Loucy (cell line): ENCODE measurements around the gene PPTC7.
"Not testable (repeated sequence)": the region's sequence is repeated elsewhere in the genome, so short reads cannot be mapped to it uniquely, and the experiment has no call there.

Source experiments
- H2AFZ ChIP-seq: fragments of 200-600 bp; sonication (generic); 2 replicates; pipeline ENCODE4 v1.6.0; 2016; ENCODE audit warnings: antibody characterized with exemption, mild to moderate bottlenecking, low read length, moderate library complexity
- H3F3A ChIP-seq: fragments of 200-600 bp; 2 replicates; pipeline ENCODE4 v1.6.0; 2016; ENCODE audit warnings: antibody characterized with exemption, low read depth, mild to moderate bottlenecking
- H3K27me3 ChIP-seq: fragments of 200-600 bp; sonication (generic); 2 replicates; pipeline ENCODE4 v1.6.1; 2014; ENCODE audit warnings: low read length, mild to moderate bottlenecking; ENCODE audit not compliant: insufficient read depth, poor library complexity, severe bottlenecking
- H3K36me3 ChIP-seq: fragments of 200-600 bp; sonication (generic); 2 replicates; pipeline ENCODE4 v1.6.1; 2016; ENCODE audit warnings: low read length; ENCODE audit not compliant: insufficient read depth
- H3K4me1 ChIP-seq: fragments of 200-600 bp; sonication (generic); 2 replicates; pipeline ENCODE4 v1.5.1; 2014; ENCODE audit warnings: low read length, mild to moderate bottlenecking; ENCODE audit not compliant: insufficient read depth, poor library complexity, severe bottlenecking
- H3K4me2 ChIP-seq: fragments of 200-600 bp; sonication (generic); 2 replicates; pipeline ENCODE4 v1.6.0; 2014; ENCODE audit warnings: antibody characterized with exemption, low read length, low read depth, mild to moderate bottlenecking; ENCODE audit not compliant: poor library complexity, severe bottlenecking
- H3K4me3 ChIP-seq: fragments of 200-600 bp; sonication (generic); 2 replicates; pipeline ENCODE4 v1.5.1; 2014; ENCODE audit warnings: low read length, mild to moderate bottlenecking, mixed read lengths; ENCODE audit not compliant: poor library complexity, severe bottlenecking
- H3K79me2 ChIP-seq: fragments of 200-600 bp; sonication (generic); 2 replicates; pipeline ENCODE4 v1.6.1; 2014; ENCODE audit warnings: low read length; ENCODE audit not compliant: insufficient read depth
- H3K9ac ChIP-seq: fragments of 200-600 bp; sonication (generic); 2 replicates; pipeline ENCODE4 v1.6.0; 2014; ENCODE audit warnings: mild to moderate bottlenecking, low read depth, low read length, moderate library complexity; ENCODE audit not compliant: poor library complexity, severe bottlenecking
- H3K9me2 ChIP-seq: fragments of 200-600 bp; sonication (generic); replicated peaks from 2 replicates; pipeline ENCODE4 v1.6.1; 2016; ENCODE audit warnings: low read depth, low read length, mixed read lengths
- H3K9me3 ChIP-seq: fragments of 200-600 bp; sonication (generic); 2 replicates; pipeline ENCODE4 v1.6.1; 2014; ENCODE audit warnings: mild to moderate bottlenecking, antibody characterized with exemption, low read length, low read depth; ENCODE audit not compliant: insufficient read depth
- H4K20me1 ChIP-seq: fragments of 200-600 bp; sonication (generic); 2 replicates; pipeline ENCODE4 v1.6.0; 2014; ENCODE audit warnings: antibody characterized with exemption, low read length, mild to moderate bottlenecking; ENCODE audit not compliant: insufficient read depth, poor library complexity, severe bottlenecking
- EZH2phosphoT487 ChIP-seq: fragments of 200-600 bp; IDR thresholded peaks from 2 replicates; pipeline ENCODE4 v1.6.1; 2018; ENCODE audit warnings: antibody characterized with exemption, mild to moderate bottlenecking, moderate library complexity, borderline replicate concordance
- TF ChIP-seq, protein P1 (sequence below): fragments of 200-600 bp; sonication (generic); conservative IDR thresholded peaks from 2 replicates; pipeline ENCODE4 v1.5.1; 2014; ENCODE audit warnings: mild to moderate bottlenecking, antibody characterized with exemption, low read length

PPTC7 gene

GRCh38 chr12:110528277-110528839 lies 54.8 kb downstream of the PPTC7 start:
- Histone ChIP-seq H3K36me3 (peaks cover 18% of the 10 kb centered on the region; the same call in 1 of the 2 replicates), H3K4me3 (no peak overlapping the region), H3K9me2 (no peaks in the 10 kb centered on the region), H3K27me3 (no peaks in the 10 kb centered on the region), H3K9me3 (no peaks in the 10 kb centered on the region), H3K9ac (no peak overlapping the region), H3K79me2 (no peaks in the 10 kb centered on the region), H4K20me1 (no peaks in the 10 kb centered on the region), H3K4me2 (no peak overlapping the region), H3K4me1 (peaks cover 9% of the 10 kb centered on the region), H2AFZ (no peak overlapping the region), H3F3A (no peaks in the 10 kb centered on the region)
- no peak for TF ChIP-seq EZH2phosphoT487
- TF ChIP-seq, protein P1, sequence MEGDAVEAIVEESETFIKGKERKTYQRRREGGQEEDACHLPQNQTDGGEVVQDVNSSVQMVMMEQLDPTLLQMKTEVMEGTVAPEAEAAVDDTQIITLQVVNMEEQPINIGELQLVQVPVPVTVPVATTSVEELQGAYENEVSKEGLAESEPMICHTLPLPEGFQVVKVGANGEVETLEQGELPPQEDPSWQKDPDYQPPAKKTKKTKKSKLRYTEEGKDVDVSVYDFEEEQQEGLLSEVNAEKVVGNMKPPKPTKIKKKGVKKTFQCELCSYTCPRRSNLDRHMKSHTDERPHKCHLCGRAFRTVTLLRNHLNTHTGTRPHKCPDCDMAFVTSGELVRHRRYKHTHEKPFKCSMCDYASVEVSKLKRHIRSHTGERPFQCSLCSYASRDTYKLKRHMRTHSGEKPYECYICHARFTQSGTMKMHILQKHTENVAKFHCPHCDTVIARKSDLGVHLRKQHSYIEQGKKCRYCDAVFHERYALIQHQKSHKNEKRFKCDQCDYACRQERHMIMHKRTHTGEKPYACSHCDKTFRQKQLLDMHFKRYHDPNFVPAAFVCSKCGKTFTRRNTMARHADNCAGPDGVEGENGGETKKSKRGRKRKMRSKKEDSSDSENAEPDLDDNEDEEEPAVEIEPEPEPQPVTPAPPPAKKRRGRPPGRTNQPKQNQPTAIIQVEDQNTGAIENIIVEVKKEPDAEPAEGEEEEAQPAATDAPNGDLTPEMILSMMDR, result no peak

GRCh38 chr12:110520876-110521712 lies 62.0 kb downstream of the PPTC7 start:
- H3K79me2 ChIP-seq, H3K4me2 ChIP-seq: not testable (repeated sequence)

GRCh38 chr12:110518014-110518413 lies 65.1 kb downstream of the PPTC7 start:
- not testable (repeated sequence) for H3K9me3 ChIP-seq, H3K4me1 ChIP-seq, H3K9me2 ChIP-seq, H3K4me3 ChIP-seq, H3K36me3 ChIP-seq, H3K79me2 ChIP-seq, H3K27me3 ChIP-seq, H3F3A ChIP-seq, H4K20me1 ChIP-seq, H2AFZ ChIP-seq, H3K4me2 ChIP-seq, H3K9ac ChIP-seq

More at GRCh38 chr12:110520876-110521712, 62.0 kb downstream of the PPTC7 start:
- not testable (repeated sequence) for H3K36me3 ChIP-seq, H2AFZ ChIP-seq, H3K9me3 ChIP-seq, H4K20me1 ChIP-seq, H3F3A ChIP-seq, H3K9me2 ChIP-seq, H3K9ac ChIP-seq, H3K4me1 ChIP-seq, H3K27me3 ChIP-seq, H3K4me3 ChIP-seq

DNA sequence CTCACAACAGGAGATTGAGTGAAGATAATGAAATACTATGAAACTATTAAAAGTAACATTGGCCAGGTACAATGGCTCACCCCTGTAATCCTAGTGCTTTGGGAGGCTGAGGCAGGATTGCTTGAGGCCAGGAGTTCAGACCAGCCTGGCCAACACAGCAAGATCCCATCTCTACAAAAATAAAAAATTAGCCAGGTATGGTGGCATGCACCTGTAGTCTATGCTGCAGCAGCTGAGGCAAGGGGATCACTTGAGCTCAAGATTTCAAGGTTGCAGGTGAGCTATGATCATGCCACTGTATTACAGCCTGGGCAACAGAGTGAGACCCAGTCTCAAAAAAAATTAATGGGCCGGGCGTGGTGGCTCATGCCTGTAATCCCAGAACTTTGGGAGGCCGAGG lies 66.1 kb downstream of the PPTC7 start:
- Histone ChIP-seq H3K9ac (no peak overlapping the region), H3K4me2 (no peak overlapping the region), H3K27me3 (no peaks in the 10 kb centered on the region), H3K79me2 (no peaks in the 10 kb centered on the region), H2AFZ (no peak overlapping the region), H3K4me1 (no peaks in the 10 kb centered on the region), H3K36me3 (no peaks in the 10 kb centered on the region), H4K20me1 (no peaks in the 10 kb centered on the region), H3K9me3 (no peaks in the 10 kb centered on the region), H3K4me3 (no peak overlapping the region), H3F3A (no peaks in the 10 kb centered on the region), H3K9me2 (no peaks in the 10 kb centered on the region)
- TF ChIP-seq EZH2phosphoT487, result no peak
- TF ChIP-seq, protein P1, result no peak
